NCI-H2029 treated with DMSO at 0.1 percent for 48 hours (cell line): ENCODE results near the gene KCP.

Experiments
- DNase-seq: peaks from one replicate; lab custom pipeline; 2025; lab: John Stamatoyannopoulos, UW

KCP gene

DNA sequence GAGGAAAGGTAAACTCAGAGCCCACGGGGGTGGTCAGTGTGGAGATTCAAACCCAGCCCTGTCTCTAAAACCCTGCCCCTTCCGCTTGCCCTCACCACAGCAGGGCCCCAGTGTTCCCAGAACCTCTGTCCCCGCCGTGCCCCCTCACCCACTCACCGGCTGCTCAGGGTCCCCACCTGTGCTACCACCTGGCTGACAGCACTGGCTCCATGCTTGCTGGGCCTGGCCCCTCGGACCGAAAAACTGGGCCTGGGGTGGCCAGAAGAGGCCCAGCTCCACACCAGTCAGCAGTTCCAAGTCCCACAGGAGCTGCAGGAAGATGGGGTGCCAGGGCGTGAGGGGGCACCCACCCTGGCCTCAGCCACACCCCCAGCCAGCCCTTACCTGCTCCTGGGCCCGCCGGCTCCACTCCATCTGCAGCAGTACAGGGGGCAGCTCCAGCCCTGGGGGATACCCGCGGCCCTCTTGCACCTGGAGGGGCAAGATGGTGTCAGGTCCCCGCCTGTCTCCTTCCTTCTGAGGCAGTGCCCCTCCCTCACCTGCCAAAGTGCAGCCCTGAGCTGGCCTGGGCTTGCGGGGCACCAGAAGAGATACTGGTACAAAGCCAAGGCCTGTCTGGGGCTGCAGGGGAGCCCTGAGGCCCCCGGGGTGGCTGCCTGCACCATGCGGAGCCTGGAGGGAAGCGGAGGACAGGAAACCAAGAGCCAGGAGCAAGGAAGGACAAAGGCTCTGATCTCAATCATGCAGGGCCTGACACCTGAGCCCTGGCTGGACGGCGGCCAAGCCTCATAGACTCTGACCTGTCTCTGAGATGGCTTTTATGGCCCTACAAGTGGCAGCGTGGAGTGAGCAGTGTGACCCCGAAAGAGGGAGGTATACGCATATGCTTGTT is 36.1 kb downstream of the KCP start:
- peak; percentile 39 for DNase-seq

DNA sequence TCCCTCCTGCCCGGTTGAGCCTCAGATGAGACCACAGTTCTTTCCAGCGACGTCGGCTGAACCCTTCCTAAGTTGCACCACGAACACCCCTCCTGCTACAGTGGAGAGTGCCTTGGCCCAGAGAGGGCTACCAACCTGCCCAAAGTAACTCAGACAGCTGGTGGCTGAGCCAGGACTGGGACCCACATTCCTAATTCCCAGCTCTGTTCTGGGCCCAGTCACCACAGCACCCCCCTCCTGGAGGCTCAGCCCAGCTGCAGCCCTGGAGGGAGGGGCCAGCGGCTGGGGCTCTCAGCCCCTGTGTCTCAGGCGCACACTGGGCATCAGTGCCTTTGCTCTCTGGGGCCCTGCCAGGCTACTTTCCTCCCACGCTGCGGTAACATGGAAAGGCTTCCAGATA is 37.3 kb downstream of the KCP start:
- no peak for DNase-seq

DNA sequence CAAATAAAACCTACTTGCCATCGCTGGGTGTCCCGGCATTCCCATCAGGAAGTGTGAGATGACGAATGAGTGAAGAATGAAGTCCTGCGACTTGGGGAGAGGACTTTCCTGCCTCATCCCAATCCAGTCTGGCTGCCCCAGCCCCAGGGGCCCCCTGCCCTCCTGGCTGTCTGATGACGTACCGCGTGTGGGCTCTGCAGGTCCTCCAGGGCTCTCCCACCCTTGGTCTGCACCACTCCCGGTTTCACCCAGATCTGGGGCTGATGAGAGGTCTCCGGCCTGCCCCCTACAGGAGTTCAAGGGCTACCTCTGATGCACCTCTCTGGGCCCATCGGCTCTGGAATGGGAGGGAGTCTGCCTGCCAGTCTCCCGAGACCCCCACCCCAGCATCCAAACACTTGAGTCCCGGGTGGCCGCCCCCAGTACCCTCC is 38.1 kb downstream of the KCP start:
- DNase-seq: no peak

DNA sequence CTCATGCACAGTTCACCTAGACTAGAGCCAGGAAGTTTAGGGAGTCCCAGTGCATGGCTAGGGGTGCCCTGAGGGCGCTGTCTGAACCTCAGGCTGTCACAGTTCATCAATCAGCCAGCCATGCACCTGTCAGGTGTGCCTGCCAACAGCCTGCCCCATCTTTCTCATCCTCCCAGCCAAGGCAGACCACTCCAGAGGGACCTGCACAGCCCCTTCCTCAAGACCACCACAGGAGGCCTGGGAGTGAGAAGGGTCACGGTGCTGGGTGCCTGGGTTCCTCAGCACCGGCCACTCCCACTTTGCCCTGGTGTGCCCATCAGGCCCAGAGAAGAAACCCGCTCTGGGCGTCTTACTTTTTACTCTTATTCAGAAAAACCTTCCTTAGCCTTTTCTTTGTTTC is 39.5 kb downstream of the KCP start:
- no peak for DNase-seq

DNA sequence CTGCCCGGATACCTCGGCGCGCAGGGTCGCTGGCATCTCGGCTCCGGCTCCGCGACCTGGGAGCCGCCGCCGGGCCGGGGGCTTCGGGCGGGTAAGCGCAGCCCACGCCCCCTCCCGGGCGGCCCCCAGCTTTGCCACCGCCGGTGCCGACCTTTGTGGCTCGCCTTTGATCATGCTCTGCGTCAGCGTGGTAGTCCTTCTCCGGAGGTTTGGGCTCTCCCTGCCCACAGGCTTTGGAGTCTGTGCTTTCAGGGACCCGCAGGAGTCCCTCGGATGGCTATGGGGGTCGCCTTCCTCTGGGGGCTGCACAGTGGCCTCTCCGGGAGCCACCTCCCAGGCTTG is 40.6 kb downstream of the KCP start:
- DNase-seq: no peak

DNA sequence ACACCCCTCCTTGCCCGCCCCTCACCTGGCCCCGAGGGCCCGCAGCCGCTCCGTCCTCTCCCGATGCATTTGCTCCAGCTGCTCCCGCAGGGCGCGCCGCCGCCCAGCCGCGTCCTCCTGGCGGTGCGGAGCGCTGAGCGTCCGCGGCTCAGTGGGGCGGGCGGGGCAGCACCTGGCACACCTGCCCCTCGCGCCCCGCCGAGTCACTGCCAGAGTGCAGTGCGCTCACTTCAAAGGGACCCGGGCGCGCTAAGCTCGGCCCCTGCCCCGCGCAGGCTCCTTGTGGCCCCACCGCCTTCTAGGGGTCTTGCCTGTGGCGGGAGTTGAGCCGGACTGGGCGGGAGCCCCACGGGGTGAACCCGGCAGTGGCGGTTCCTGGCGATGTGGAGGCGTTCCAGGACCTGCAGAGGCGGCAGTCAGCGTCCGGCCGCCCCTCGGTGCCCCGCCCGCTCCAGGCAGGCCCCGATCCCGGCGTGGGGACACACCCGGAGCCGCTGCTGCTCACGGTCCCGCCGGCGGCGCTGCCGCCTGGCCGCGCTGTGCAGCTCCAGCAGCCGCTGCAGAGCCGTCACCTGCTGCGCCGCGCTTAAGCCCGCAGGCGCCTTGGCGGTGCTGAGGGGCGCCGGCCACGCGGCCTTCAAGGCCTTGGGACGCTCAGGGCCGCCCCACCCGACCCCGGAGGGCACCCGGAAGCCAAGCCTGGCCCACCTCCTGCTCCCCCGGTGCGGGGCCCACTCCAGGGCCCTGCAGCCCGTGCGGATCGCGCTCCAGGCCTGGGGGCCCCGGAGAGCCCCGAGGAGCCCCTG is 41.2 kb downstream of the KCP start:
- no peak for DNase-seq

DNA sequence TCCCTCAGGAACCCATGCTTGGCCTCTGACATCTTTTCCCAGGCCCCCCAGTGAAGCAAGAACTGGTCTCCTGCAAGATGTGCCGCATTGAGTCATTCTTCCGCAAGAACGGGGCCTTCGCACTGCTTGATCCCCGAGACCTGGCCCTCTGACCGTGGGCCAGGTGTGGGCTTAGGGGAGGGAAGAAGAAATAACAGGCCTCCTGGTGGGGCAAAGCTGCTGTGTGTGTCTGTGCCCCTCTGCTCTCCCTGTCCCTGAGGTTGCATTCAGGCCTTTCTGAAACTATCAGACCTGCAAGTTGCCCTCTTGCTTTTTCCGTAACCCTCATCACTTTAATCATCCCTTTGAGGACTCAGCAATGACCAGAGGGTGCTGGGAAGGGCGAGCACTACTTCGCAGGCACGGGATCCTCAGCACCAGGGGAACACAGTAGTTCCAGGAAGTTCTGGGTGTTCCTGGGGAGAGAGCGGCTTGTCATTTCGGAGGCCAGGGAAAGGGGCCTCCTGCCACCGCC is 41.8 kb downstream of the KCP start:
- DNase-seq: no peak

DNA sequence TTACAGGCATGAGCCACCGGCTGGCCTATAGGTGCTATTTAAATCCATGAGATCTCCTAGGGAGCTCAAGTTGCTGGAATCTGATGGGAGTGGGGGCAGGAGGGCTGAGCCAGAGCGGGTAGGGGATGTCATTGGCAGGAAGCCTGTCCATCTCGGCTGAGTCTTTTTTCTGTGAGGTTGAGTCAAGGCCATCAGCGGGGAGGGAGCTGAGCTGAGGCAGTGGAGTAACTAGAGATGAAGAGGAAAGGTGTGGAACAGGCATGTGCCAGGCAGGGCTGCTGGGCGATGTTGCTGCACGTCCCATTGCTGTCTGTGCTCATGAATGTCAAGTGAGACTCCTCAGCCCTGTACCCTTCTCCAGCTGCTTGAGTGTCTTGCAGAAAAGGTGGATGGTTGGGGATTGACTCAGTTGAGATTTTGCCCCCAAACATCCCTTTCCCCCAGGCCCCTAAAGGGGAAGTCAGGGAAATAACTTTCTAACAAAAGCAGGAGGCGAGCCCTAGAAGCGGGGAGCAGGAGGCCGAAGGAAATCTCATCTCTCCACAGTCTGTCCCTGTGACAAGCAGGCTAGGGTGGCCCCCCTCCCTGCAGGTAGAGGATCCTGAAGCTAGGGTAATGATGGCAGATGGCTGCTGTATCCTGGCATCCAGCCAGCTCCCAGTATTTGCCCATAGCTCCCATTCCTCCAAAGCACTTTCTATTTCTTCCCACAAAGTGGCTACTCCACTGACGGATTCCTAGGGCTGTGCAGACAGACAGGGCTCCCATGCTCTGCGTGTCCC is 42.5 kb downstream of the KCP start:
- peak; percentile 72 for DNase-seq

DNA sequence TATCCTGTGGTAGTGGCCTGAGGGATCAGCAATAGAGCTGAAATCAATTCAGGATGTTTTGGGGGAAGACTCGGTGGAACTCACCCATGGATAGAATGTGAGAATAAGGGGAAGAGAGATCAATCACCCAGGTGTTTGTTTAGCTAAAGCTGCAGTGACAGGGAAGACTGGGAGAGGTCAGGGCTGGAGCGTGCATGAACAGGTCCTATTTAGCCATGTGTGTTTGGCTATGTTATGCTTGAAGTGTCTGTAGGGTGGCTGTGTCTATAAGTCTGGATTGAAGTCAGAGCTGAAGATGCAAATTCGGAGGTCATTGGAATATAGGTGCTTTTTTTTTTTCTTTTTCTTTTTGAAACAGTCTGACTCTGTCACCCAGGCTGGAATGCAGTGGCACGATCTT is 43.3 kb downstream of the KCP start:
- DNase-seq: no peak

DNA sequence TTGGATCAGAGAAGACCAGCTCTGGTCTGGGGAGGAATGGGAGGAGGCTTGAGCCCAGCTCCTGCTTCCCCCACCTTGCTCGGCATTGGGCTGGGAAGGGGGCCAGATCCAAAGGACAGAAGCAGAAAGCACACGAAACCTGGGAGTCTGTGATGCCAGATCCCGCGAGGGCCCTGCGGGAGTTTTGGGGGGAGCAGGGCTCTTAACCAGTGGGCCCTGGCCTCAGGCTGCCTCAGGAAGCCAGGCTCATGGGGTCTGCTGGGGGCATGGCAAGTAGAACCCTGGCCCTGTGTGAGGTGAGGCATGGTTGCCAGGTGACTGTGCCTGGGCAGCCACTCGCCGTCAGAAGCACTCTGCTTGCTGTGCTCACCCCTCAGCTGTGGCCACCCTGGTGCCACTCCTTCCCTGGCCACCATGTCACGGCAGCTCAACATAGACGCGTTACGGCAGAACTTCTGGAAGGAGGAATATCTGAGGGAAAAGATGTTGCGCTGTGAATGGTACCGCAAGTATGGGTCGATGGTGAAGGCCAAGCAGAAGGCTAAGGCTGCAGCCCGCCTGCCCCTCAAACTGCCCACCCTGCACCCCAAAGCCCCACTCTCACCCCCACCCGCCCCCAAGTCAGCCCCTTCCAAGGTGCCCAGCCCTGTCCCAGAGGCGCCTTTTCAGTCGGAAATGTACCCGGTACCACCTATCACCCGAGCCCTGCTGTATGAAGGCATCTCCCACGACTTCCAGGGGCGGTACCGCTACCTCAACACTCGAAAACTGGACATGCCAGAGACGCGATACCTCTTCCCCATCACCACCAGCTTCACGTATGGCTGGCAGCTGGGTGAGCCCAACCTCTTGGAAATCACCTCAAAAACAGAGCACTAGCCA is 44.3 kb downstream of the KCP start:
- no peak for DNase-seq

DNA sequence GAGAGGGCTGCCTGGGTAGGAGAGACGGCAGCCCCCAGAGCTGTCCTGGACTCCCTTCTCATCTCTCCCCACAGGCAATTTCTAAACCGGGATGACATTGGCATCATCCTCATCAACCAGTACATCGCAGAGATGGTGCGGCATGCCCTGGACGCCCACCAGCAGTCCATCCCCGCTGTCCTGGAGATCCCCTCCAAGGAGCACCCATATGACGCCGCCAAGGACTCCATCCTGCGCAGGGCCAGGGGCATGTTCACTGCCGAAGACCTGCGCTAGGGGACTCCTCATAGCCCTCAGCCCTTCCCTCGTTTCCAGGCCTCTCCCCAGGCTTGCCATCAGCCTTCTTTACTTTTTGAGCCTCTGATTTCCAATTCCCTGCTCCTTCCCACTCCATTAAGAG is 45.2 kb downstream of the KCP start:
- DNase-seq: no peak

DNA sequence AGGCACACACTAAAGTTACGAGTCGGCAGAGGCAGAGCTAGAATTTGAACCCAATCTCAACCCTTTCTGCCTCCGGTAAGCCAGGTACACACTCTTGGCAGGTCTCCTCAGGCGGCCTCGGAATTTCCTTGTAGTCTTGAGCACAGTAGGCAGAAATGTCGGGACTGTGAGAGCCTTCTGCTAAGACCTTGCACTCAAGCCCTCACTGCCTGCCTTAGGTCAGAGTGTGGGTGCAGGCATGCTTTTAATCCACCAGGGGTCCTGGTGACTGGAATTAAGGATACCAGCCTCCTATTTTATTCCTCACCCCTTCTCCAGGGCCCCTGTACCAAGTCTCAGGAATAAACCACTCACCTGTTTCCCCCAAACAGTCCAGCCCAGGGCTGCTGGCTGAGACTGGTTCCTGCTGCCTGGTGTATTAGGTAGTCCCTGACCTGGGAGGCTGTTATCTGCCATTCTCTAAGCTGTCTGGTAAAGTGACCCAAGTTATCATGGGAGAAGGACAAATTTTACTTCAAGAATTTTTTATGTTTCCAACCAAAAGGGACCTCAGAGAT is 47.0 kb downstream of the KCP start:
- DNase-seq: no peak

DNA sequence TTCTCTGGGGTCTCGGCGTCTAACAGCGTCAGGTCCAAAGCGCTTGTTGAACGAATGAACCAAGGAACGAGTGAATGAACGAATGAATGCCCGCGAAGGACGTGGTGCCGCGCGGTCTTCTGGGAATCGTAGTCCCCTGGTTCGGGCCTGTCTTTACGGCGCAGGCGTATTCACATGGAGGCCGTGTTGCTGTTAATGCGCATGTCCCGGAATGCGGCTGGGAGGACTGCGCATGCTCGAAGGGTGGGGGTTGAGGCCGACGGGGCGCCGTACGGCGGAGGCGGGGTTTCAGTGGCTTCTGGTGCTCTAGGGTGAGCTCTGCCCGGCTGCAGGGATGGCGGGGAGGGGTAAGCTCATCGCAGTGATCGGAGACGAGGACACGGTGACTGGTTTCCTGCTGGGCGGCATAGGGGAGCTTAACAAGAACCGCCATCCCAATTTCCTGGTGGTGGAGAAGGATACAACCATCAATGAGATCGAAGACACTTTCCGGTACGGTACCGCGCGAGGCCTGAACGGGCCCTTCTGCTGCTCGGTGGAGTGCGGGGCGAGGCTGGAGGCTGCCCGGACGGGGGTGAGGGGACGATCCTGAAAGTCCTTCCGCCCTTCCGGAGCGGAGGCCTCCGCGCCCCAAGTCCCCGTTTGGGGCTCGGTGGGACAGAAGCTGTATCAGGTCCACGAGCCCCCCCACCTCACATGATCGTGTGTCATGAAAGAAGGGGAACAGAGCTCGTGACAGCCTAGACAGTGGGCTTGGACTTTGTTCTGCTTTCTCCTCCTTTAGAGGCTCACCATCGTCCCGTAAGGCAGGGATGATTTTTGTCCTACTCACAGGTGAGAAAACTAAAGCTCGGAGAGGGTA is 47.7 kb downstream of the KCP start, which contains the start of gene ATP6V1F:
ATP6V1F (plus strand) TSS at position 286 of the 862 bp plus-strand sequence; CDS start at position 335, 49 bp downstream.
- peak; percentile 94 for DNase-seq

DNA sequence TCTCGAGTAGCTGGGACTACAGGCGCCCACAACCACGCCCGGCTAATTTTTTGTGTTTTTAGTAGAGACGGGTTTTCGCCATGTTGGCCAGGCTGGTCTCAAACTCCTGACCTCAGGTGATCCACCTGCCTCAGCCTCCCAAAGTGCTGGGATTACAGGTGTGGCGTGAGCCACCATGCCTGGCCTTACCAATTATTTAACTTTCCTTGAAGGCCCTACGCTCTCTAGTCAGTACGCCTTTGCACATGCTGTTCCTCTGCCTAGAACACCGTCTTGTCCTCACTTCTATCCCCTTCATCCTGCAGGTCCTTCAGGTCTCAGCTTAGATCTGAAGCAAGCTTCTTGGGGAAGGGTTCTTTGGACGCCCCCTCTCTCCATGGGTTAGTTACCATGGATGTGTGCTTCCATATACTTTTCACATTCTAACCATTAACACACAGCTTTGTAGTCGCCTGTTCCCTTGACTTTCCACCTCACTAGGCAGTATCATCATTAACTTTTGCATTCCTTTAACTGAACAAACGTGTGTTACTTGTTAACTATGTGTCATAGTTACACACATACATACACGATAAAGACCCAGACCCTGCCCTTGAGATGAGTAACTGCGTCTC is 48.4 kb downstream of the KCP start:
- DNase-seq: no peak

DNA sequence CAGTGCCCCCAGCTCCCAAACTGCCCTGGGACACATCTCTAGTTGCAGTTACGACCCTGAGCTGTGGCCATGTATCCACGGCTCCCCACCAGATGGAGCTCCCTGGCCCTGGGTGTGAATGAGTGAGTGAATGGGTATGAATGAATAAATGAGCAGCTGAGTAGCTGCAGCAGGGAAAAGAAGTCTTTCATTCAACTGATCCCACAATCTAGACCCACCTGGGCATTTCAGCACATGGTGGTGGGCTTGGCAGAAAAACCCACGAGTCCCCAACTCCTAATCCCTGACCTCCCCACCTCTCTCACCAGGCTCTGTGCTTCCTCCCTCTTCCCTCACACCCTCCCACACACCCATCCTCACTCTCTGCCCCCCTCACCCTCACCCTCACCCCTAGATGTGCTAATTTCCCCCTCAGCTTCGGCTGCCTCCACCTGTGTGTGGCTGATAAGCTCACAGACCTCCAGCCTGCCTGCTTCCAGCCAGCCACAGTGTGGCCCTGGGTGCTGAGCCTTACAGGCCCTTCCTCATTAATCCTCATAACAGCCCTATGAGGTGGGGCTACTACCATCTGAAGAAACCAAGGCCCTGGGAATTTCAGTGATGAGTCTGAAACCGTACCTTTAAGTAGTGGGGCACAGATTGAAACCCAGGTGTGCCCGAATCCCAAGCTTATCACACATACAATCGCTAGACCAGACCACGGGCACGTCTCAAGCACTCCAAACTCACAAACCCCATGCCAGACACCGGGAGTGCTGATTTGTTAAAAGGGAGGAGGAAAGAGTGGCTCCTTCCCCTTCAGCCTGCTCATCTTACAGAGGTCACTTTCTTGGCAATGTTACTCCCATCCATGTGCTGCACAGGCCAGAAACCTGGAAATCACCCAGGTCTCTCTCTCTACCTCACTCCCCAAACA is 50.1 kb downstream of the KCP start:
- no peak for DNase-seq

DNA sequence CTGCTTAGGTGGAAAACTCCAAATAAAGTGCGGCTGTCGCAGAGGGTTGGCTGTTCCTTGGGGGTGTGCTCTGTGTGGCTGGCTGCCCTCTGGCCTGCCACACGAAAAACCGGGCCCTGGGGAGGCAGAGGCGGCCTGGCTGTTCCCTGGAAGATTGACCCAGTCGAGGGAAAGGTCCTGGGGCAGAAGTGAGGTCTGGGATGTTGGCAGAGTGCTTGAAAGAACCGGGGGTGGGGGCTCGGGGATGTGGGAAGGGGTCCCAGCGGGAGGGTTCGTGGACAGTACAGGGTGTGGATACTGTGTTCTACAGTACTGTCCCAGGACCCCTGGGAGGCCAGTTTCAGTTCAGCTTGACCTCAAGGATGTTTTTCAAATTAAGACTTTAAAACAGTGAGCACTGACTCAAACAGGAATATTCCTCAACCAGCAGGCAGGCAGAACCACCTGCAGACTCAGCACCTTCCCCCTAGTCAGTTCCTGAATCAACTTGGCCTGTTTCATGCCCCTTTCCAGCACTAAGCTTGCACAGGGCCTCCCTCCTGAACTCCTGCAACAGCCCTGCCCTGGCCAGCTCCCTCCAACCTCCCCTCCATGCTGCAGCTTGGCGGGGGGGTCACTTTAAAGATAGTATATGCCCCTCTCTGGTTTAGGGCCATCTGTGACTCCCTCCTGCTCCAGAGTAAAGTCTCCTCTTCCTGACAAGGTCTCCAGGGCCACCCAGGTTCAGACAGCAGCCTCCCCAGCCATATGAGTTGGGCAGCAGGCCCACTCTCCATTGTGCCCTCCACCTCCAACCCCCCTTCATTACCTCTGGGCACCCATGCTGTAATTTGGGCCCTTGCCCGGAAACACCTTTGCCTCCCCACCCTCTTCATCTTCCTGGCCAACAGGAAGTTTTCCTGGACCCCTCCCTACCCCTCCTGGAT is 51.0 kb downstream of the KCP start:
- DNase-seq: no peak
